ENCODE measurements around the gene PLEKHA6. TPM values are rescaled to one million over a fixed set of nuclear protein-coding genes. Genes with fewer than 3 reads are reported as not detected.

Gene PLEKHA6
- total and polyA plus RNA-seq, 8 donors, result 5.1 to 24.4 (median 16.1) TPM

DNA sequence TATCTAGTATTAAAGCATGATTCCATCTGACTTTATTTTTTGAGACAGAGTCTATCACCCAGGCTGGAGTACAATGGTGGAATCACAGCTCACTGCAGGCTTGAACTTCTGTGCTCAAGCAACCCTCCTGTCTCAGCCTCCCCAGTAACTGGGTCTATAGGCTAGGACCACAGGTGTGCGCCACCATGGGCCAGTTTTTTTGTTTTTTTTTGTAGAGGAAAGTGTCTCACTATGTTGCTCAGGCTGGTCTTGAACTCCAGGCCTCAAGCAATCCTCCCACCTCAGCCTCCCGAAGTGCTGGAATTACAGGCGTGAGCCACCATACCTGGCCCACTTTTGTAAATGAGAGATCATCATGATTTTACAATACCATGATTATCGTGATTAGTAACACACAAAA lies 42.7 kb upstream of the PLEKHA6 start:
- TF ChIP-seq, protein P1, sequence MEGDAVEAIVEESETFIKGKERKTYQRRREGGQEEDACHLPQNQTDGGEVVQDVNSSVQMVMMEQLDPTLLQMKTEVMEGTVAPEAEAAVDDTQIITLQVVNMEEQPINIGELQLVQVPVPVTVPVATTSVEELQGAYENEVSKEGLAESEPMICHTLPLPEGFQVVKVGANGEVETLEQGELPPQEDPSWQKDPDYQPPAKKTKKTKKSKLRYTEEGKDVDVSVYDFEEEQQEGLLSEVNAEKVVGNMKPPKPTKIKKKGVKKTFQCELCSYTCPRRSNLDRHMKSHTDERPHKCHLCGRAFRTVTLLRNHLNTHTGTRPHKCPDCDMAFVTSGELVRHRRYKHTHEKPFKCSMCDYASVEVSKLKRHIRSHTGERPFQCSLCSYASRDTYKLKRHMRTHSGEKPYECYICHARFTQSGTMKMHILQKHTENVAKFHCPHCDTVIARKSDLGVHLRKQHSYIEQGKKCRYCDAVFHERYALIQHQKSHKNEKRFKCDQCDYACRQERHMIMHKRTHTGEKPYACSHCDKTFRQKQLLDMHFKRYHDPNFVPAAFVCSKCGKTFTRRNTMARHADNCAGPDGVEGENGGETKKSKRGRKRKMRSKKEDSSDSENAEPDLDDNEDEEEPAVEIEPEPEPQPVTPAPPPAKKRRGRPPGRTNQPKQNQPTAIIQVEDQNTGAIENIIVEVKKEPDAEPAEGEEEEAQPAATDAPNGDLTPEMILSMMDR (IDR thresholded peaks at IDR 0.05), result no peak
- H3K4me1 ChIP-seq, result peaks cover 12 to 41% of the 10 kb centered on the region in 2 donors
- H3K27me3 ChIP-seq, result no peaks in the 10 kb centered on the region
- no peak overlapping the region for H3K27ac ChIP-seq
- H3K4me3 ChIP-seq, result no peak overlapping the region
- DNase-seq, result no peak
- H3K9me3 ChIP-seq, result no peaks in the 10 kb centered on the region
- no peak for ATAC-seq
- intact Hi-C loops (cut with DNase I), result no loop called here
- peaks cover 3 to 91% of the 10 kb centered on the region in 2 donors for H3K36me3 ChIP-seq

DNA sequence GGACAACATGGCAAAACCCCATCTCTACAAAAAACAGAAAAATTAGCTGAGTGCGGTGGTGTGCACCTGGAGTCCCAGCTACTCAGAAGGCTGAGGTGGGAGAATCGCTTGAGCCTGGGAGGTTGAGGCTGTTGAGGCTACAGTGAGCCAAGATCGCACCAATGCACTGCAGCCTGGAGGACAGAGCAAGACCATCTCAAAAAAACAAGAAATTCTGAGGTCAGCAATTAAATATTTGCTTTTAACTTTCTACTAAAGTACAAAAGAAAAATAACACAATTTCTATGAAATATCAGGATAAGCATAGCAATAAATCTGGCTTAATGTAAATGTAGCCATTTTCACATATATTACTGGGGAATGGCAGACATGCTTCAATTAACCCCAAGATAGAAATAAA lies 42.0 kb upstream of the PLEKHA6 start:
- intact Hi-C loops (cut with DNase I), result no loop called here
- no peak overlapping the region for H3K27ac ChIP-seq
- H3K4me1 ChIP-seq, result peaks cover 12 to 36% of the 10 kb centered on the region in 2 donors
- ATAC-seq (no peak), DNase-seq (no peak)
- peaks cover 3 to 97% of the 10 kb centered on the region in 2 donors for H3K36me3 ChIP-seq
- H3K4me3 ChIP-seq, result no peak overlapping the region
- TF ChIP-seq, protein P1 (IDR thresholded peaks at IDR 0.05), result no peak
- no peaks in the 10 kb centered on the region for H3K27me3 ChIP-seq
- H3K9me3 ChIP-seq, result no peaks in the 10 kb centered on the region

DNA sequence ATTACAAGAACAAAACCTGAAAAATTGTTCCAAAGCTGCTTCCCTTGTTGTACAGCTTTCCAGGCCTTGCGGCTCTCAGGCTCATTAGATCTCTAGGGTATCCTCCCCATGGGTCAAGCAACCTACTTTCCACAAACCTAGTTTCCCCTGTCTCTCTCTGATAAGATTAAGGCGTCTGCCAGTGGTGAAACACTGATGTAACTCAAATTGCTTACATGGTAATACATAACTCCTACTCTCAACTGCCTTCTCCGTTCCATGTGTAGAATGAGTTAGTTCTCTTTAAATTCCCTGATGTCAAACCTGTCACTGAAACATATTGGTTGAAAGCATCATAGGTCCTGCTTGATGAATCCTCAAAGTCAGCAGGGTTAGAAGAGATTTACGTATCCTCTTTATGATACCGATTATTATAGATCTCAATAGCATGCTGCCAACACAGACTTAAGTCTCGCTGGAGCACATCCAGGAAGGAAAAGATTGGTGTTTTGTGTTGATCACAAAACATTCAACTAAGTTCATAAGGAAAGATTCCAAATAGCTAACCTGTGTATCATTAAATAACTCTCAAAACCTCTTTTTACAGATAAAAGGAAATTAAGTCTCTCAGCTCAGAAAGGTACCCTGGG lies 41.3 kb upstream of the PLEKHA6 start:
- Histone ChIP-seq H3K4me1 (peaks cover 6 to 28% of the 10 kb centered on the region in 2 donors), H3K36me3 (peaks cover 3 to 94% of the 10 kb centered on the region in 2 donors), H3K27me3 (no peaks in the 10 kb centered on the region), H3K9me3 (no peaks in the 10 kb centered on the region), H3K27ac (no peak overlapping the region), H3K4me3 (no peak overlapping the region)
- DNase-seq (no peak), ATAC-seq (no peak)
- intact Hi-C loops (cut with DNase I), result no loop called here
- TF ChIP-seq, protein P1 (IDR thresholded peaks at IDR 0.05), result no peak

GRCh38 chr1:204398197-204399125 lies 38.7 kb upstream of the PLEKHA6 start:
- peak in 2 of 4 donors; percentile 71 to 76 for DNase-seq
- Histone ChIP-seq H3K27ac (peak overlapping the region in 1 of 2 donors; percentile 48), H3K4me3 (no peak overlapping the region), H3K9me3 (no peaks in the 10 kb centered on the region), H3K36me3 (peaks cover 0 to 69% of the 10 kb centered on the region in 2 donors), H3K4me1 (peaks cover 0 to 6% of the 10 kb centered on the region in 2 donors), H3K27me3 (no peaks in the 10 kb centered on the region)
- peak; percentile 99 for ATAC-seq
- intact Hi-C loops (cut with DNase I), result no loop called here
- TF ChIP-seq, protein P1 (IDR thresholded peaks at IDR 0.05), result peak; percentile 62 to 78

GRCh38 chr1:204396015-204396583 lies 36.4 kb upstream of the PLEKHA6 start:
- intact Hi-C loops (cut with DNase I), result no loop called here
- no peaks in the 10 kb centered on the region for H3K9me3 ChIP-seq

More at GRCh38 chr1:204396015-204396583, 36.4 kb upstream of the PLEKHA6 start:
- no peak for DNase-seq
- peaks cover 0 to 45% of the 10 kb centered on the region in 2 donors for H3K36me3 ChIP-seq
- TF ChIP-seq, protein P1 (IDR thresholded peaks at IDR 0.05), result no peak
- no peak overlapping the region for H3K27ac ChIP-seq
- no peak for ATAC-seq
- no peak overlapping the region for H3K4me3 ChIP-seq
- H3K27me3 ChIP-seq, result no peaks in the 10 kb centered on the region
- peaks cover 0 to 6% of the 10 kb centered on the region in 2 donors for H3K4me1 ChIP-seq
